GM23338 (cell line): Measurements from ENCODE around the gene PSMD8. TPM values are rescaled to one million over a fixed set of nuclear protein-coding genes. Genes with fewer than 3 reads are reported as not detected.

ENCODE experiments used
- ATAC-seq: fragments of 200-7000 bp; cut with Tn5 transposase; 3 replicates; pipeline ENCODE4 v1.9.1; 2020
- DNase-seq: peaks from one replicate; pipeline ENCODE4 v3.0.0-alpha.2; 2015; ENCODE audit warnings: low spot score
- H2AFZ ChIP-seq: fragments of 200-600 bp; sonication (generic); 2 replicates; pipeline ENCODE4 v1.8.0; 2016; ENCODE audit warnings: antibody characterized with exemption, mild to moderate bottlenecking, moderate library complexity
- H3F3A ChIP-seq: fragments of 200-600 bp; sonication (generic); replicated peaks from 2 replicates; pipeline ENCODE4 v1.8.0; 2017; ENCODE audit warnings: antibody characterized with exemption, mixed run types, low read depth
- H3K27ac ChIP-seq: fragments of 200-600 bp; sonication (generic); 2 replicates; pipeline ENCODE4 v1.6.1; 2016; ENCODE audit warnings: low read depth
- H3K27me3 ChIP-seq: fragments of 200-600 bp; sonication (generic); 2 replicates; pipeline ENCODE4 v1.8.0; 2016; ENCODE audit warnings: mild to moderate bottlenecking, mixed run types, moderate library complexity; ENCODE audit not compliant: insufficient read depth
- H3K36me3 ChIP-seq: fragments of 200-600 bp; sonication (generic); 2 replicates; pipeline ENCODE4 v1.8.0; 2016; ENCODE audit warnings: mild to moderate bottlenecking; ENCODE audit not compliant: insufficient read depth
- H3K4me1 ChIP-seq: fragments of 200-600 bp; sonication (generic); 2 replicates; pipeline ENCODE4 v1.8.0; 2016; ENCODE audit warnings: mild to moderate bottlenecking, moderate library complexity; ENCODE audit not compliant: insufficient read depth
- H3K4me2 ChIP-seq: fragments of 200-600 bp; sonication (generic); 2 replicates; pipeline ENCODE4 v1.7.1; 2017; ENCODE audit warnings: mixed run types
- H3K4me3 ChIP-seq: fragments of 200-600 bp; sonication (generic); 2 replicates; pipeline ENCODE4 v1.6.1; 2016; ENCODE audit warnings: mixed run types
- H3K79me2 ChIP-seq: fragments of 200-600 bp; sonication (generic); replicated peaks from 2 replicates; pipeline ENCODE4 v1.8.0; 2017; ENCODE audit warnings: mild to moderate bottlenecking; ENCODE audit not compliant: insufficient read depth
- H3K9me2 ChIP-seq: fragments of 200-600 bp; sonication (generic); 2 replicates; pipeline ENCODE4 v1.8.0; 2017; ENCODE audit not compliant: insufficient read depth
- H4K20me1 ChIP-seq: fragments of 200-600 bp; sonication (generic); replicated peaks from 2 replicates; pipeline ENCODE4 v1.8.0; 2017; ENCODE audit warnings: mild to moderate bottlenecking; ENCODE audit not compliant: insufficient read depth
- H3K27ac Mint-ChIP-seq: 2 replicates; pipeline ENCODE4 v1.8.0; 2020; ENCODE audit warnings: inconsistent platforms, mild to moderate bottlenecking, moderate library complexity, mixed read lengths
- H3K27me3 Mint-ChIP-seq: 3 replicates; pipeline ENCODE4 v1.8.0; 2022; ENCODE audit warnings: low read depth, mild to moderate bottlenecking, moderate library complexity, mixed read lengths, inconsistent platforms; ENCODE audit not compliant: insufficient read depth, poor library complexity
- H3K36me3 Mint-ChIP-seq: 3 replicates; pipeline ENCODE4 v1.8.0; 2021; ENCODE audit warnings: low read depth, mild to moderate bottlenecking, inconsistent platforms, moderate library complexity, mixed read lengths
- H3K4me1 Mint-ChIP-seq: 3 replicates; pipeline ENCODE4 v1.8.0; 2020; ENCODE audit warnings: mild to moderate bottlenecking, inconsistent platforms, mixed read lengths
- H3K4me3 Mint-ChIP-seq: 3 replicates; pipeline ENCODE4 v1.8.0; 2021; ENCODE audit warnings: moderate library complexity, mild to moderate bottlenecking, inconsistent platforms, mixed read lengths
- H3K9me3 Mint-ChIP-seq: 3 replicates; pipeline ENCODE4 v1.8.0; 2020; ENCODE audit warnings: moderate library complexity, mild to moderate bottlenecking, inconsistent platforms, mixed read lengths
- CTCF ChIP-seq, 2 experiments: fragments of 200-600 bp in 1 of 2; sonication (generic) in 1 of 2; conservative IDR thresholded peaks; 2 replicates each; pipeline versions ENCODE4 v1.5.1 to v1.6.1; 2016 to 2017; ENCODE audit warnings: antibody characterized with exemption in 2 of 2, low read depth in 2 of 2, mild to moderate bottlenecking in 2 of 2, moderate library complexity in 1 of 2
- NANOG ChIP-seq: IDR thresholded peaks from 2 replicates; pipeline ENCODE4 v1.6.1; 2016; ENCODE audit warnings: antibody characterized with exemption, borderline replicate concordance
- REST ChIP-seq: IDR thresholded peaks from one replicate; pipeline ENCODE4 v1.6.1; 2018; ENCODE audit warnings: antibody characterized with exemption; ENCODE audit not compliant: unreplicated experiment
- ZNF331 ChIP-seq: fragments of 250-450 bp; sonication (Bioruptor Pico); IDR thresholded peaks from 2 replicates; pipeline ENCODE4 v1.5.0; 2020; ENCODE audit warnings: low read depth, mild to moderate bottlenecking, moderate library complexity
- ZNF462 ChIP-seq: fragments of 250-450 bp; sonication (Bioruptor Pico); IDR thresholded peaks from 2 replicates; pipeline ENCODE4 v1.5.0; 2020; ENCODE audit warnings: mild to moderate bottlenecking, moderate library complexity
- polyA plus RNA-seq: library from polyadenylated mRNA; unstranded; fragments of >200 nt; fragmentation: Nextera tagmentation; extraction: Ambion mirVana; gene quantifications from 2 replicates; pipeline ENCODE4 v1.2.1, GENCODE V29; 2016
- total RNA-seq: library from RNA; depleted of rRNA; stranded (reverse); fragments of >200 nt; shearing (Covaris generic); gene quantifications from 2 replicates; pipeline ENCODE4 v1.2.3, GENCODE V29; 2014

Gene PSMD8
- total and polyA plus RNA-seq, 2 experiments from 2014 or later, result 129 to 241 TPM

GRCh38 chr19:38375748-38376147 is 1.4 kb downstream of the PSMD8 start:
- peaks cover 29% of the 10 kb centered on the region for H3K79me2 ChIP-seq
- peaks cover 23% of the 10 kb centered on the region for H3K36me3 Mint-ChIP-seq
- no peak overlapping the region for H3K27ac Mint-ChIP-seq
- H3K27me3 Mint-ChIP-seq, result peaks cover 15% of the 10 kb centered on the region
- no peak overlapping the region for H2AFZ ChIP-seq
- ATAC-seq (no peak), DNase-seq (no peak)
- H3F3A ChIP-seq, result no peaks in the 10 kb centered on the region
- no peak for TF ChIP-seq ZNF331 (CRISPR knock-in tag)
- no peak for TF ChIP-seq REST
- no peaks in the 10 kb centered on the region for H3K9me2 ChIP-seq
- H3K36me3 ChIP-seq, result peaks cover 13% of the 10 kb centered on the region
- no peaks in the 10 kb centered on the region; the same call in 2 of the 3 replicates for H3K9me3 Mint-ChIP-seq
- H3K4me2 ChIP-seq, result peak overlapping the region; percentile 98
- H3K4me3 ChIP-seq, result peak overlapping the region; percentile 90
- H3K27ac ChIP-seq, result no peak overlapping the region
- peak overlapping the region; percentile 98 for H3K4me3 Mint-ChIP-seq
- peaks cover 17% of the 10 kb centered on the region for H4K20me1 ChIP-seq
- no peaks in the 10 kb centered on the region for H3K27me3 ChIP-seq
- peaks cover 14% of the 10 kb centered on the region for H3K4me1 Mint-ChIP-seq
- H3K4me1 ChIP-seq, result peaks cover 10% of the 10 kb centered on the region; the same call in 1 of the 2 replicates

GRCh38 chr19:38376576-38376975 is 2.2 kb downstream of the PSMD8 start:
- DNase-seq, result no peak
- H2AFZ ChIP-seq, result no peak overlapping the region
- Mint-ChIP-seq H3K36me3 (peaks cover 31% of the 10 kb centered on the region), H3K9me3 (no peaks in the 10 kb centered on the region; the same call in 2 of the 3 replicates), H3K4me3 (peak overlapping the region; percentile 98), H3K4me1 (peaks cover 14% of the 10 kb centered on the region), H3K27ac (no peak overlapping the region), H3K27me3 (peaks cover 15% of the 10 kb centered on the region)
- H3K9me2 ChIP-seq, result no peaks in the 10 kb centered on the region
- H4K20me1 ChIP-seq, result peaks cover 17% of the 10 kb centered on the region
- H3K79me2 ChIP-seq, result peaks cover 29% of the 10 kb centered on the region
- H3K4me1 ChIP-seq, result peaks cover 10% of the 10 kb centered on the region; the same call in 1 of the 2 replicates
- H3K4me2 ChIP-seq, result no peak overlapping the region
- peaks cover 16% of the 10 kb centered on the region for H3K36me3 ChIP-seq
- no peaks in the 10 kb centered on the region for H3K27me3 ChIP-seq
- no peak overlapping the region for H3K4me3 ChIP-seq
- no peaks in the 10 kb centered on the region for H3F3A ChIP-seq
- no peak for ATAC-seq
- no peak overlapping the region for H3K27ac ChIP-seq
- no peak for TF ChIP-seq CTCF (conservative IDR thresholded peaks at IDR 0.05; ENCODE audit: low read depth in 2 of 2)
- no peak for TF ChIP-seq ZNF462 (CRISPR knock-in tag)
- TF ChIP-seq REST, result no peak
- no peak for TF ChIP-seq NANOG
